ENCODE measurements around the gene PRDM10. TPM values are rescaled to one million over a fixed set of nuclear protein-coding genes. Genes with fewer than 3 reads are reported as not detected.

PRDM10 gene
- total and polyA plus RNA-seq, 4 donors, result 6.8 to 10.8 (median 8.4) TPM

- Histone ChIP-seq H3K27me3 (ENCODE audit: control insufficient read depth, insufficient read depth, low read length) (no peaks in the 10 kb centered on the region), H3K36me3 (ENCODE audit: control insufficient read depth, insufficient read depth, low read length) (peaks cover 3% of the 10 kb centered on the region), H3K27ac (ENCODE audit: low read depth, low read length) (no peak overlapping the region), H3K9me3 (ENCODE audit: control insufficient read depth, insufficient read depth, low read length) (no peaks in the 10 kb centered on the region), H3K4me1 (ENCODE audit: control insufficient read depth, insufficient read depth, low read length) (peaks cover 16% of the 10 kb centered on the region), H3K4me3 (ENCODE audit: low read depth, low read length) (no peak overlapping the region)
- no peak for DNase-seq (ENCODE audit: low read depth in 4 of 6, low spot score in 6 of 6)
- no CpG with 5 or more reads among the region's 4 CpGs for WGBS (ENCODE audit: insufficient coverage)
Measured at GRCh38 chr11:129999407-129999806, 3.2 kb downstream of the PRDM10 start.

DNA sequence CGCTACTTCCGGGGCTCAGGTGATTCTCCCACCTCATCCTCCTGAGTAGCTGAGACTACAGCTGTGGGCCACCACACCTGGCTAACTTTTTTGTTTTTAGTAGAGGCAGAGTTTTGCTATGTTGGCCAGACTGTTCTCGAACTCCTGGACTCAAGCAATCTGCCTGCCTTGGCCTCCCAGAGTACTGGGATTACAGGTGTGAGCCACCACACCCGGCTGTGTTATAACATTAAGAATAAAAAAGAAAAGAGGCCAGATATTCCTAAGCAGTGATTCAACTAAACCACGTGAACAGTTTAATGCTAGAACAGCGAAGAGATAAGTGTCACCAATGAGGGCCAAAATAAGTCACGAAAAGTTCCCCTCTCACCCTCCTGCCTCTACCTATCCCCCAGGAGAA is 3.7 kb downstream of the PRDM10 start:
- no peak for DNase-seq (ENCODE audit: low read depth in 4 of 6, low spot score in 6 of 6)
- H3K4me1 ChIP-seq (ENCODE audit: control insufficient read depth, insufficient read depth, low read length), result peaks cover 13% of the 10 kb centered on the region
- peaks cover 3% of the 10 kb centered on the region for H3K36me3 ChIP-seq (ENCODE audit: control insufficient read depth, insufficient read depth, low read length)
- WGBS (ENCODE audit: insufficient coverage), result 100% methylated on average over 2 of the region's 7 CpGs
- H3K27ac ChIP-seq (ENCODE audit: low read depth, low read length), result no peak overlapping the region
- no peaks in the 10 kb centered on the region for H3K27me3 ChIP-seq (ENCODE audit: control insufficient read depth, insufficient read depth, low read length)
- no peaks in the 10 kb centered on the region for H3K9me3 ChIP-seq (ENCODE audit: control insufficient read depth, insufficient read depth, low read length)
- H3K4me3 ChIP-seq (ENCODE audit: low read depth, low read length), result no peak overlapping the region

GRCh38 chr11:129998107-129998506 is 4.5 kb downstream of the PRDM10 start:
- Histone ChIP-seq H3K27me3 (ENCODE audit: control insufficient read depth, insufficient read depth, low read length) (no peaks in the 10 kb centered on the region), H3K9me3 (ENCODE audit: control insufficient read depth, insufficient read depth, low read length) (no peaks in the 10 kb centered on the region), H3K36me3 (ENCODE audit: control insufficient read depth, insufficient read depth, low read length) (peaks cover 3% of the 10 kb centered on the region), H3K4me3 (ENCODE audit: low read depth, low read length) (no peak overlapping the region), H3K27ac (ENCODE audit: low read depth, low read length) (no peak overlapping the region), H3K4me1 (ENCODE audit: control insufficient read depth, insufficient read depth, low read length) (peaks cover 11% of the 10 kb centered on the region)
- no CpG with 5 or more reads among the region's 1 CpG for WGBS (ENCODE audit: insufficient coverage)
- no peak for DNase-seq (ENCODE audit: low read depth in 4 of 6, low spot score in 6 of 6)

DNA sequence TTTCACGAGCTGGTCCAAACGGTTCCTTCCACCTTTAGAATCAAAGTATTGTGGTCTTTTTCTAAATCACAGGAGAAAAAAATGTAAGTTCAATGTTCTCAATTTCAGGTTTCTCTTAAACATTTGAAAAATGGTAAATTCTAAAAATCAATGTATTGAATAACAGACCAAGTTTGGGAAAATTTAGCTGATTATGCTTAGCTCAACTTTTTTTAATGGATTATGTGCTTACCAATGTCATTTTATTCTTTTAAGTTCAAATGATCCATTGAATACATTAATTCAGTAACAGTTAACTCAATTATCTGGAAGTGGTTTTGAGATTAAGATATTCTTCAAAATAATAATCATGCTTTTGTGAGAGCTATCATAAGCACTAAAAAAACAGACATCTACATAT is 5.1 kb downstream of the PRDM10 start:
- Histone ChIP-seq H3K9me3 (ENCODE audit: control insufficient read depth, insufficient read depth, low read length) (no peaks in the 10 kb centered on the region), H3K4me3 (ENCODE audit: low read depth, low read length) (no peak overlapping the region), H3K36me3 (ENCODE audit: control insufficient read depth, insufficient read depth, low read length) (peaks cover 3% of the 10 kb centered on the region), H3K27ac (ENCODE audit: low read depth, low read length) (no peak overlapping the region), H3K27me3 (ENCODE audit: control insufficient read depth, insufficient read depth, low read length) (no peaks in the 10 kb centered on the region), H3K4me1 (ENCODE audit: control insufficient read depth, insufficient read depth, low read length) (peaks cover 11% of the 10 kb centered on the region)
- no CpG with 5 or more reads among the region's 2 CpGs for WGBS (ENCODE audit: insufficient coverage)
- no peak for DNase-seq (ENCODE audit: low read depth in 4 of 6, low spot score in 6 of 6)

DNA sequence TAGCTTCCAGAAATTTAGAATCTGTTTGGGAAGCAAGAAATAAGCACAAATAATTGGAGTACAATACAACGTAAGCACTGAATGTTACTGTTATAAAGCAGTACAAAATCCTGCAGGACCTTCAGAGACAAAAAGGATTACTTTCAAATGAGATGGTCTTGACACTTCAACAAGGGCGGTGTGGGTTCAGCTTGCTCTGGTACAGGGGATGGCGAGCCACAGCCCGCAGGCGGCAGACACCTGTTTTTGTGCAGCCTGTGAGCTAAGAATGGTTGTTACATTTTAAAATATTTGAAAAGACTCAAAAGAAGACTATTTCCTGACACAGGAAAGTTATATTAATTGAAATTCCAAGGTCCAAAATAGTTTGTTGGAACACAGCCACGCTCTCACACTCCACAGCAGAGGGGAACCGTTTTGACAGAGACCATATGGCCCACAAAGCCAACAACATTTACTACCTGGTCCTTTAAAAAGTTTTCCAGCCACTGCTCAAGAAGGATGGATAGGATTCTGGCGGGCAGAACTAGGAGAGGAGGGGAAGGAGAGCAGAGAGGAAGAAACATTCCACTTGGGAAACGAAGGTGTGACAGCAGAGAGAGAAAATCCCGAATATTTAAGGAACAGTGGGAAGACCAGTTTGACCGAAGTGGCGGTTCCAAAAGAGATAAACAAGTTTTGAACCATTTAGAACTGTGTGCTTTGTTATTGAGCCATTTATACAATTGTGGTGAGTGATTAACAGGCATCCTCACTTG is 6.3 kb downstream of the PRDM10 start:
- WGBS (ENCODE audit: insufficient coverage), result 100% methylated on average over 1 of the region's 12 CpGs

DNA sequence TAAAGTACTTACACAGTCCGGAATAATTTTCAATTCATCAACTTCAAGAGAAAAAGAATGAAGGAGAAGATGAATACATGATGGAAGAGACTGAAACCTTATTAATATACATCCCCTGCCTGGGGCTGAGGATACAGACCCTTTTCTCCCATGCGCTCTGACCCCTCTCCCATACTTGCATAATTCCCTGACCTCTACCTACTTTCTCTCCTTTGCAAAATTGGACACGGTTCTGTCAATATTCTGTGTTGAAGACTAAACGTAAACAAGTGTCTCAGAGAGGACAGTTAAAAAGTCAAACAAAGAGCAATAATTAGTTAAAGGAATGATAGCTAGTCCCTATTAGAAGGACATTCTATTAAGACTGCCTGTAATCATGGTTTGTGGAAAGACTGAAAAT is 7.5 kb downstream of the PRDM10 start:
- no peak overlapping the region for H3K27ac ChIP-seq (ENCODE audit: low read depth, low read length)
- H3K4me1 ChIP-seq (ENCODE audit: control insufficient read depth, insufficient read depth, low read length), result no peaks in the 10 kb centered on the region
- DNase-seq (ENCODE audit: low read depth in 4 of 6, low spot score in 6 of 6), result no peak
- peaks cover 3% of the 10 kb centered on the region for H3K36me3 ChIP-seq (ENCODE audit: control insufficient read depth, insufficient read depth, low read length)
- H3K27me3 ChIP-seq (ENCODE audit: control insufficient read depth, insufficient read depth, low read length), result no peaks in the 10 kb centered on the region
- 86% methylated on average over 1 of the region's 4 CpGs for WGBS (ENCODE audit: insufficient coverage)
- H3K4me3 ChIP-seq (ENCODE audit: low read depth, low read length), result no peak overlapping the region
- no peaks in the 10 kb centered on the region for H3K9me3 ChIP-seq (ENCODE audit: control insufficient read depth, insufficient read depth, low read length)

More for the DNA sequence above, 6.3 kb downstream of the PRDM10 start:
- Histone ChIP-seq H3K27ac (ENCODE audit: low read depth, low read length) (no peak overlapping the region), H3K36me3 (ENCODE audit: control insufficient read depth, insufficient read depth, low read length) (peaks cover 3% of the 10 kb centered on the region), H3K9me3 (ENCODE audit: control insufficient read depth, insufficient read depth, low read length) (no peaks in the 10 kb centered on the region), H3K27me3 (ENCODE audit: control insufficient read depth, insufficient read depth, low read length) (no peaks in the 10 kb centered on the region), H3K4me1 (ENCODE audit: control insufficient read depth, insufficient read depth, low read length) (peaks cover 8% of the 10 kb centered on the region), H3K4me3 (ENCODE audit: low read depth, low read length) (no peak overlapping the region)
- DNase-seq (ENCODE audit: low read depth in 4 of 6, low spot score in 6 of 6), result no peak

DNA sequence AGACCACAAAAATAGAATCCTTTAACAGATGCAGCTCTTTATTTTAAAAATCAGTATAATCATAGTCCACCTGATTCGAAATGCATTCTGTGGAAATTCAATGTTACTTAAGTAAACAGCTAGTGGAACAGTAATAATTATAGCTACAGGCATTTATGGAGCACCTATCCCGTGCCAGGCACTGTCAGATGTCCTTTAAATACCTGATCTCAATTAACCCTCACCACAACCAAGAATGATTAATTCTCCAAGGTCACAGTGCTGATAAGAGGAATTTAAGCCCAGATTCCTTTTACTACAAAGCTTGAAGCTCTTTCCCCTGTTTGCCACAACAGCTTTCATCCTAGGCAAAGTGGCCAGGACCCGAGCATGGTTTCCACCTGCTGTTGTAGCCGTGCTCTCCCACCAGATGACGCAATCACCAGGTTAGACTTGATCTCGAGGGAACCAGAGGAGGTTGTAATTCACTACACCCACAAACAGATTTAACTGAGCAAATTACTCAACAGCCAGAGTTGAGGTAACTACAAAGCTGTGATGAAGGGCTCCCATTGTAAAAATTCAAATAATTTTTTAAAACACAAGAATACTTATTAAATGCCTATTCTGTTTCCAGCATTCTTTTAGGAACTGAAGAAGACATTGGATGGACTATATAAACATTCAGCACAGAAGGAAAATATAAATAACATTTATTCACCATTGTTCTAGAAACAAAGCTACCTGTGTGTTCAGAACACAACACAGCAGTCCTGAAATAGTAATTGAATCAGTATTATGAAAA is 10.3 kb downstream of the PRDM10 start:
- no peak overlapping the region for H3K27ac ChIP-seq (ENCODE audit: low read depth, low read length)
- WGBS (ENCODE audit: insufficient coverage), result 29% methylated on average over 2 of the region's 6 CpGs
- peak in 1 of 6 donors; percentile 54 for DNase-seq (ENCODE audit: low read depth in 4 of 6, low spot score in 6 of 6)
- H3K4me1 ChIP-seq (ENCODE audit: control insufficient read depth, insufficient read depth, low read length), result peaks cover 3% of the 10 kb centered on the region
- H3K27me3 ChIP-seq (ENCODE audit: control insufficient read depth, insufficient read depth, low read length), result no peaks in the 10 kb centered on the region
- no peak overlapping the region for H3K4me3 ChIP-seq (ENCODE audit: low read depth, low read length)
- no peaks in the 10 kb centered on the region for H3K9me3 ChIP-seq (ENCODE audit: control insufficient read depth, insufficient read depth, low read length)
- H3K36me3 ChIP-seq (ENCODE audit: control insufficient read depth, insufficient read depth, low read length), result peaks cover 3% of the 10 kb centered on the region

DNA sequence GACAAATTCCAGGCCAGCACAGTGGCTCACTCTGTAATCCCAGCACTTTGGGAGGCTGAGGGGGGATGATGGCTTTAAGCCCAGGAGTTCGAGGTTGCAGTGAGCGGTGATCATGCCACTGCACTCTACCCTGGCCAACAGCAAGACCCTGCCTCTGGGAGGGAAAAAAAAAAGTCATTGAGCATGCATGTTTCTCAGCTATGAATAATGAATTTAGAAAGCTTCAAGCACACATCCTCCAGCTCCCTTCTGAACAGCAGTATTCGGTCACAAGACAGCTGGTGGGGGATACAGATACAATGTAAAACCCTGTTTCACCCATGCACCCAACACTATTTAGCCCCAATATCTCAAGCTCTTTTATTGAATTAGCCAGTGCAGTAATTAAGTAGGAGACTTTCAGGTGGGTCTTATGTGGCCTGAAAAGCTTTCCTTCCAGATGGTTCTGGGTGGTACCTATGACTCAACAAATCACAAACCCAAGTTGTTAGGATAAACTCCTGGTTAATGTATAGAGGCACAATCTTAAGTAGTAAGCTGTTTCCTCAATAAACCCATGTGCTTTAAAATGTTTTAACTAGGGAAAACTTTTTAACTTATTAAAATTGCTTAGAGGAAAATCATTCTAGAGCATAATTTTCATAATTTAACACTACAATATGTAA is 13.4 kb downstream of the PRDM10 start:
- peaks cover under 1% of the 10 kb centered on the region for H3K36me3 ChIP-seq (ENCODE audit: control insufficient read depth, insufficient read depth, low read length)
- WGBS (ENCODE audit: insufficient coverage), result no CpG with 5 or more reads among the region's 3 CpGs
- no peak overlapping the region for H3K27ac ChIP-seq (ENCODE audit: low read depth, low read length)
- H3K4me3 ChIP-seq (ENCODE audit: low read depth, low read length), result no peak overlapping the region
- no peaks in the 10 kb centered on the region for H3K9me3 ChIP-seq (ENCODE audit: control insufficient read depth, insufficient read depth, low read length)
- no peak for DNase-seq (ENCODE audit: low read depth in 4 of 6, low spot score in 6 of 6)
- H3K27me3 ChIP-seq (ENCODE audit: control insufficient read depth, insufficient read depth, low read length), result no peaks in the 10 kb centered on the region
- peaks cover 3% of the 10 kb centered on the region for H3K4me1 ChIP-seq (ENCODE audit: control insufficient read depth, insufficient read depth, low read length)

DNA sequence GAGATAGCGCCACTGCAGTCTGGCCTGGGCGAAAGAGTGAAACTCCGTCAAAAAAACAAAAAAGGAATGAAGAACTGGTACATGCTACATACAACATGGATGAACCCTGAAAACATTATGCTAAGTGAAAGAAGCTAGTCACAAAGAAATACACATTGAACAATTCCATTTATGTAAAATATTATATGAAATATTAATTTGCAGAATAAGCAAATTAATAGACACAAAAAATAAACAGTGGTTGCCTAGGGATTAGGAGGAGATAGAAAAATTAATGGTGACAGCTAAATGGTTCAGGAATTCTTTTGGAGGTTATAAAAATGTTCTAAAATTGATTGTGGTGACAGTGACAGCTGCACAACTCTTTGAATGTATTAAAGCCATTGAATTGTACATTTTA is 14.7 kb downstream of the PRDM10 start:
- no peaks in the 10 kb centered on the region for H3K27me3 ChIP-seq (ENCODE audit: control insufficient read depth, insufficient read depth, low read length)
- H3K4me3 ChIP-seq (ENCODE audit: low read depth, low read length), result no peak overlapping the region
- no peak for DNase-seq (ENCODE audit: low read depth in 4 of 6, low spot score in 6 of 6)
- WGBS (ENCODE audit: insufficient coverage), result 93% methylated on average over 3 of the region's 3 CpGs
- H3K36me3 ChIP-seq (ENCODE audit: control insufficient read depth, insufficient read depth, low read length), result peaks cover 4% of the 10 kb centered on the region
- H3K9me3 ChIP-seq (ENCODE audit: control insufficient read depth, insufficient read depth, low read length), result no peaks in the 10 kb centered on the region
- peaks cover 3% of the 10 kb centered on the region for H3K4me1 ChIP-seq (ENCODE audit: control insufficient read depth, insufficient read depth, low read length)
- H3K27ac ChIP-seq (ENCODE audit: low read depth, low read length), result no peak overlapping the region
